ENCODE measurements around the gene SH3PXD2B.

DNA sequence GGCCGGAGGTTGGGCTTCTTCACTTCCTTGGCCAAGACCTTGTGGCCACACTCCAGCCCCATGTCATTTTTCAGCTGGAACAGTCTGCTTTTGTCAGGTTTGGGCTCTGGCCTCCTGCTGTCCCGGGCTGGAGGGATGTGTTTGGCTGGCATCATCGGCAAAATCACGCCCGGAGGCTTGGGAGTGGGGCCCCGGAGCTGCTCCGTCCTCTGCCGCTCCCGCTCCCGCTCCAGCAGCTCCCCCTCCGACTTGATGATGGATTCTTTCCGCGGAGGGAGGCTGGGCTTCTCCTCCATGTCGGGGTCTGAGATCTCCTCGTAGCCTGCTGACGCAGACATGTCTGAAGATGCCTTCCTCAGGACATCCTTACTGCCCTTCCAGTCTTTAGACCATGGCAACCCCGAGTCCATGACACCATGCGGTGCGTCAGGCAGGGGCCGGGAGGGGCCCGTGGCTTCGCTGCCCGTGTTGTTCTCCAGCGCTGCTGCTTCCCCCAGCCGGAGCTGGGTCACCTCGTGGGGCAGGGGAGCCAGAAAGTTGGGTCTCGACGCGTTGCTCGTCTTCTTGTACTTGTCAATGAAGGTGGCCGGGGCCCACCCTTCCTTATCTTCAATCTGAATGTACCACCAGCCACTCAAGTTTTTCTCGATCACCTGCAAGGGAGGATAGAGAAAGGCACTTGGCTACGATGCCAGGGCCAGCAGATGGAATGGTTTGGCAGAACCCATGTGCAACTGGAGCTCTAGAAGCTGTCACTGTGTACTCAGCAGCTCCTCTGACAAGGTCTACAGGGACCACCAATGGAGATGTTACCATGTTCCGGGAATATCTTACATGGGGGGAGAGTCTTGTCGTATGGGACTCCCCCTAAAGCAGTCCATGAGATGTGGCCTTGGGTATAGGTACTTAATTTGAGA is 114.8 kb downstream of the SH3PXD2B start:
- TF ChIP-seq CTCF (IDR thresholded peaks at IDR 0.05) (no peak), POLR2A (IDR thresholded peaks at IDR 0.05) (no peak)
